LNCAP (cell line): ENCODE measurements around the gene ZNF839.

Experiments
- TF ChIP-seq, protein P1 (sequence below): fragments of 450-650 bp; IDR thresholded peaks from 2 replicates; pipeline ENCODE4 v1.5.1; 2017; ENCODE audit warnings: mild to moderate bottlenecking

The ZNF839 gene

DNA sequence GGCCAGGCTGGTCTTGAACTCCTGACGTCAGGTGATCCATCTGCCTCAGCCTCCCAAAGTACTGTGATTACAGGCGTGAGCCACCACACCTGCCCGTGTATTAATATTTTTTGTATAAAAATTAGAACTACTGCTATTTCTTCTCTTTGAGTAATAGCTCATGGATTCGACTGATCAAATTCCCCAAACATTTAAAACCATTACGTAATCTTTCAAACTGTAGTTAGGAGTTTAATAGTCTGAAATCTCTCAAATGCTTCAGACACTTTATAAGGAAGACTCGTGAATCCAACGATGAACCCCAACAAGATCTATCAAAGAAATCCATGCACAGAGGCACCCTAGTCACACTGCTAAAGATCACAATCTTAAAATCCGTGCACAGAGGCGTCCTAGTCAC, 59.3 kb downstream of the ZNF839 start:
- TF ChIP-seq, protein P1, sequence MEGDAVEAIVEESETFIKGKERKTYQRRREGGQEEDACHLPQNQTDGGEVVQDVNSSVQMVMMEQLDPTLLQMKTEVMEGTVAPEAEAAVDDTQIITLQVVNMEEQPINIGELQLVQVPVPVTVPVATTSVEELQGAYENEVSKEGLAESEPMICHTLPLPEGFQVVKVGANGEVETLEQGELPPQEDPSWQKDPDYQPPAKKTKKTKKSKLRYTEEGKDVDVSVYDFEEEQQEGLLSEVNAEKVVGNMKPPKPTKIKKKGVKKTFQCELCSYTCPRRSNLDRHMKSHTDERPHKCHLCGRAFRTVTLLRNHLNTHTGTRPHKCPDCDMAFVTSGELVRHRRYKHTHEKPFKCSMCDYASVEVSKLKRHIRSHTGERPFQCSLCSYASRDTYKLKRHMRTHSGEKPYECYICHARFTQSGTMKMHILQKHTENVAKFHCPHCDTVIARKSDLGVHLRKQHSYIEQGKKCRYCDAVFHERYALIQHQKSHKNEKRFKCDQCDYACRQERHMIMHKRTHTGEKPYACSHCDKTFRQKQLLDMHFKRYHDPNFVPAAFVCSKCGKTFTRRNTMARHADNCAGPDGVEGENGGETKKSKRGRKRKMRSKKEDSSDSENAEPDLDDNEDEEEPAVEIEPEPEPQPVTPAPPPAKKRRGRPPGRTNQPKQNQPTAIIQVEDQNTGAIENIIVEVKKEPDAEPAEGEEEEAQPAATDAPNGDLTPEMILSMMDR: no peak

DNA sequence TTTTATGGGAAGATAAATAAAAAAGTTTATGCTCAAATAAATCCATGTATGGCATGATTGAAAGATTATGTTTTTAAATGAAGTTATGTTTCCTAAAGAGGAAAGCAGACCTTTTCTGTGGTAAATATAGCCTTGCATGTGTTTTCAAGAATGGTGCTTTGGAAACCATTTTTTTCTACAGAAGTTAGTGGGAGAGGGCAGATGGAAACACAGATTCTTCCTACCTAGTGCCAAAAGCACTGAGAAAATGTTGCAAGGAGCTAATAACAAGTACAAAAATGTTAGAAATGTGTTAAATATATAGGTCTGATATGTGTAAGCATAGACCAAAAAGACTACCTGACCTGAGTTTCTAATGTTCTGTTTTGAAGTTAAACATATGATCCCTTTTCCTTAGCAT, 67.5 kb downstream of the ZNF839 start:
- TF ChIP-seq, protein P1: no peak

DNA sequence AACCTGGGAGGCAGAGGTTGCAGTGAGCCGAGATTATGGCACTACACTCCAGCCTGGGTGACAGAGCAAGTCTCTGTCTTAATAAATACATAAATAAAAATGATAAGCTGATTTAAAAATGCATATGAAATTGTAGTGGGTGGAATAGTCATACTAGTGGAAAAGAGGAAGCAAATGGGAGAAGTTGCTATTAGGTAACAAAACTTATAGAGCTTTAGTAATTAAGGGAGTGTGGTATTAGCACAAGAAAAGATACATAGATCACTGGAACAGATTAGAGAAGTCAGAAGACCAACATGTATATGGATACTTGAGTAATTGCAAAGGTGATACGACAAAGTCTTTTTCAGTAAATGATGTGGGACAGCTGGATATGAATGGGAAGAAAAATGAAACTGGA, 69.7 kb downstream of the ZNF839 start:
- TF ChIP-seq, protein P1: no peak

DNA sequence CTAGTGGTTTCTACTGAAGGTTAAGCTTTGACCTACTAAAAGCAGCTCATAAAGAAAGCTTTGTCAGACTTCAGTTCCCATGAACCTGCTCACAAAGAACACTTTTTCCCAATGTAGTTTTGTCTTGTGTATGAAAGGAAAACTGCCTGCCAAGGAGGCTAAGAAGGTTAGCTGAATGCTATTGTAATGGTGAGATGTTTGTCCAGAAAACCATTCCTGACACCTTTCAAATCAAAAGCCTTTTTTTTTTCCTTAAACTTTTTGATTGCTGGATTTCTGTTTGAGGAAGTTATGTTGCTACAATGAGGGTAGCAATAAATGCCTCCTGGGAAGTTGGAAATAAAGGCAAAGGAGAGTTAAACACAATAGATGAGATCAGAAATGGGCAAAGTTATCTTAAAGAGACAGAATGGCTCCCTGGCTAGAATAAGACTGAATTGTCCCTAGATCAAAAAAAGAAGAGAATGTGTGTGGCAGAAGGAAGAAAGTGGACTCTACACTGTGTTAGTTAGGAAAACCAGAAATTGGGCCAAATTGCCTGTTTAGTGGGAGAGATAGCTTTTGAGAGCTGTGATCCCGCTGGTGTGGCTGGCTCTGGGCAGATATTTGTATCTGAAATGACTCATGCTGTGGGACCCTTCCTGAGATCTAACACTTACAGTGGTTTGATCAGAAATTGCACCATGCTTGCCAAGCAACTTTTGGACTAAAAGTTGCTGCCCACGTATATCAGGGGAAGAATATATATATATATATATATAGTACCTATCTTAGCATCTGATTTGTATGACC, 70.7 kb downstream of the ZNF839 start:
- TF ChIP-seq, protein P1: no peak
